ENCODE measurements around the gene CHD6.

CHD6 gene

DNA sequence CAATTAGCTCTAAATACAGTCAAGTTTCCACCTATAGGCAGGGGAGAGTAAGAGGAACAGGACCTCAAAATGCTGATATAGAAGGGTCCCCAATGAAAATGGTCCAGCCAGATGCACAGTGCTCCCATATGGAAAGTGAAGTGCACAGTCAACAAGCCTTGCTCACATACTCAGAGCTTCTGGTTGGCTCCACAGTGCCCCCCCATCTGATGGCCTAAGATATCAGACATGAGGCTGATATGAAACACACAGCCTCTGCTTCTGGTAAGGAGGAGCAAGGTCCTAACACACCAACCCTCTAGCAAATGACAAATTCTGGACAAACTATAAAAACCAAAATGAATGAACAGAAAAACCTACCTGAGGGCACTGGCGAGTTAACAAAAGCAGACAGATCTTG lies 140.2 kb downstream of the CHD6 start:
- no peak for FAIRE-seq

DNA sequence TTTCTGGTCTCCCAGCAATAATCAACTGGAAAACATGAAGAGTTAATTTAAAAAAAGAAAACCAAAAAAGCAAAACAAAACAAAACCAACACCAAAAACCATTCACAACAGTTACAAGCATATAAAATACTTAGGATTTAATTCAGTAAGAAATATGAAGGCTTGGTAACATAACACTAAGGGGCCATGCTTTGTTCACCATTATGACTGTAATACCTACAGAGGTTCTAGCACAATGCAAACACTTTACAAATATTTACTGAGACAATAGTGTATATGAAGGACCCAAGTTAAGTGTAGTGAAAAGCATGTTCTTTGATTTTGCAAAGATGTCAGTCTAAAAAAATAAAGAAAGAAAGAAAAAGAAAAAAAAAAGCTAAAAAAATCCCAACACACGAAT lies 141.7 kb downstream of the CHD6 start:
- FAIRE-seq, result no peak
- DNase-seq (ENCODE audit: insufficient read length, low spot score), result no peak
- TF ChIP-seq SPI1 (IDR thresholded peaks at IDR 0.05; ENCODE audit: low read depth, low read length) (no peak), POLR2AphosphoS5 (IDR thresholded peaks at IDR 0.05; ENCODE audit: low read depth, low read length) (no peak), POLR2A (IDR thresholded peaks at IDR 0.05; ENCODE audit: low read depth, low read length) (no peak), POU2F2 (IDR thresholded peaks at IDR 0.05; ENCODE audit: low read depth, low read length) (no peak), TAF1 (IDR thresholded peaks at IDR 0.05; ENCODE audit: low read depth, low read length) (no peak), PAX5 (IDR thresholded peaks at IDR 0.05; ENCODE audit: insufficient read depth, low read length, severe bottlenecking) (no peak)

More for the DNA sequence above, 140.2 kb downstream of the CHD6 start:
- DNase-seq (ENCODE audit: insufficient read length, low spot score), result no peak
- no peak for TF ChIP-seq SPI1 (IDR thresholded peaks at IDR 0.05; ENCODE audit: low read depth, low read length)
- TF ChIP-seq PAX5 (IDR thresholded peaks at IDR 0.05; ENCODE audit: insufficient read depth, low read length, severe bottlenecking), result no peak
- no peak for TF ChIP-seq TAF1 (IDR thresholded peaks at IDR 0.05; ENCODE audit: low read depth, low read length)
- no peak for TF ChIP-seq POU2F2 (IDR thresholded peaks at IDR 0.05; ENCODE audit: low read depth, low read length)
- no peak for TF ChIP-seq POLR2AphosphoS5 (IDR thresholded peaks at IDR 0.05; ENCODE audit: low read depth, low read length)
- no peak for TF ChIP-seq POLR2A (IDR thresholded peaks at IDR 0.05; ENCODE audit: low read depth, low read length)

GRCh38 chr20:41476013-41476441 lies 142.2 kb downstream of the CHD6 start:
- TF ChIP-seq TAF1 (IDR thresholded peaks at IDR 0.05; ENCODE audit: low read depth, low read length) (no peak), POLR2AphosphoS5 (IDR thresholded peaks at IDR 0.05; ENCODE audit: low read depth, low read length) (no peak), POU2F2 (IDR thresholded peaks at IDR 0.05; ENCODE audit: low read depth, low read length) (no peak), POLR2A (IDR thresholded peaks at IDR 0.05; ENCODE audit: low read depth, low read length) (no peak), PAX5 (IDR thresholded peaks at IDR 0.05; ENCODE audit: insufficient read depth, low read length, severe bottlenecking) (no peak), SPI1 (IDR thresholded peaks at IDR 0.05; ENCODE audit: low read depth, low read length) (no peak)
- DNase-seq (ENCODE audit: insufficient read length, low spot score) (no peak), FAIRE-seq (no peak)

- FAIRE-seq, result no peak
Observed at GRCh38 chr20:41475503-41475902, 142.7 kb downstream of the CHD6 start.

DNA sequence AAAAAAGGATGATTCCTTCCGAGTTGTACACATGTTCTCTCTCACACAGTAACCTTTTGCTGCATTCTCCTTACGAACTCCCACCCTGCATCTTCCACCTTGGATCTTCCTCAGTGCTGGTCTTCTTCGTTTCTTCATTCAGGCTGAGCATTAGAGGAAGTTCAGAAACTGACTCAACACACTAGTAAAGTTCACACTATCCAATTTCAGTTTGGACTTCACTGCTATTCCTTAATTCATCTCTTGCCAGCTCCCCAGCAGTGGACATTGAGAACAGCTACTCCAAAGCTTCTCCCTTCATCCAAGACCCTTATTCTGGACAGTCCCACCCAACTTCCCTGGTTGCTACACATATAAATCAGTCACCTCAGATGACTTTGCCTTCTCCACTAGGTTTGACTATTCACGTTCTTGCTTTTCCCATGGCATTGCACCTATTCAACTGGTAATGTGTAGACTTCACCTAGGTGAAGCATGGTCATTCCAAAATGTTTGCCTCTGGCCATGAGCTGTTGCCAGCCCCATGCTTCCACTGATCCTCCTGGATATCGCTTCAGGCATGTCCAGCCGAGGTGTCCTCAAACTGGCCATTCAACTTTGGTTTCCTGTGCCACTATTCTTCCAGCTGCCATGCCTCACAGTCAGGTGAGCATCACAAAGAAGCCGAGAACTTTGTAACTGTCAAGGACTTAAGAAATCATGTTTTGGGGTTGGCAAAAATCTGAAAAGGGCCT lies 147.6 kb downstream of the CHD6 start:
- no peak for DNase-seq (ENCODE audit: insufficient read length, low spot score)
- FAIRE-seq, result no peak
- TF ChIP-seq POLR2AphosphoS5 (IDR thresholded peaks at IDR 0.05; ENCODE audit: low read depth, low read length), result no peak
- no peak for TF ChIP-seq POLR2A (IDR thresholded peaks at IDR 0.05; ENCODE audit: low read depth, low read length)
- TF ChIP-seq POU2F2 (IDR thresholded peaks at IDR 0.05; ENCODE audit: low read depth, low read length), result no peak
- no peak for TF ChIP-seq SPI1 (IDR thresholded peaks at IDR 0.05; ENCODE audit: low read depth, low read length)
- TF ChIP-seq TAF1 (IDR thresholded peaks at IDR 0.05; ENCODE audit: low read depth, low read length), result no peak
- no peak for TF ChIP-seq PAX5 (IDR thresholded peaks at IDR 0.05; ENCODE audit: insufficient read depth, low read length, severe bottlenecking)

More at GRCh38 chr20:41475503-41475902, 142.7 kb downstream of the CHD6 start:
- DNase-seq (ENCODE audit: insufficient read length, low spot score), result no peak
- TF ChIP-seq SPI1 (IDR thresholded peaks at IDR 0.05; ENCODE audit: low read depth, low read length), result no peak
- no peak for TF ChIP-seq POLR2A (IDR thresholded peaks at IDR 0.05; ENCODE audit: low read depth, low read length)
- TF ChIP-seq POU2F2 (IDR thresholded peaks at IDR 0.05; ENCODE audit: low read depth, low read length), result no peak
- TF ChIP-seq POLR2AphosphoS5 (IDR thresholded peaks at IDR 0.05; ENCODE audit: low read depth, low read length), result no peak
- TF ChIP-seq PAX5 (IDR thresholded peaks at IDR 0.05; ENCODE audit: insufficient read depth, low read length, severe bottlenecking), result no peak
- no peak for TF ChIP-seq TAF1 (IDR thresholded peaks at IDR 0.05; ENCODE audit: low read depth, low read length)

GRCh38 chr20:41469868-41470267 lies 148.3 kb downstream of the CHD6 start:
- no peak for FAIRE-seq

GRCh38 chr20:41468994-41469600 lies 149.1 kb downstream of the CHD6 start:
- DNase-seq (ENCODE audit: insufficient read length, low spot score), result no peak
- TF ChIP-seq SPI1 (IDR thresholded peaks at IDR 0.05; ENCODE audit: low read depth, low read length) (no peak), POLR2AphosphoS5 (IDR thresholded peaks at IDR 0.05; ENCODE audit: low read depth, low read length) (no peak), PAX5 (IDR thresholded peaks at IDR 0.05; ENCODE audit: insufficient read depth, low read length, severe bottlenecking) (no peak), POU2F2 (IDR thresholded peaks at IDR 0.05; ENCODE audit: low read depth, low read length) (no peak), TAF1 (IDR thresholded peaks at IDR 0.05; ENCODE audit: low read depth, low read length) (no peak), POLR2A (IDR thresholded peaks at IDR 0.05; ENCODE audit: low read depth, low read length) (no peak)
- FAIRE-seq, result no peak

More at GRCh38 chr20:41469868-41470267, 148.3 kb downstream of the CHD6 start:
- DNase-seq (ENCODE audit: insufficient read length, low spot score), result no peak
- no peak for TF ChIP-seq POU2F2 (IDR thresholded peaks at IDR 0.05; ENCODE audit: low read depth, low read length)
- no peak for TF ChIP-seq POLR2A (IDR thresholded peaks at IDR 0.05; ENCODE audit: low read depth, low read length)
- no peak for TF ChIP-seq PAX5 (IDR thresholded peaks at IDR 0.05; ENCODE audit: insufficient read depth, low read length, severe bottlenecking)
- TF ChIP-seq SPI1 (IDR thresholded peaks at IDR 0.05; ENCODE audit: low read depth, low read length), result no peak
- TF ChIP-seq TAF1 (IDR thresholded peaks at IDR 0.05; ENCODE audit: low read depth, low read length), result no peak
- TF ChIP-seq POLR2AphosphoS5 (IDR thresholded peaks at IDR 0.05; ENCODE audit: low read depth, low read length), result no peak

DNA sequence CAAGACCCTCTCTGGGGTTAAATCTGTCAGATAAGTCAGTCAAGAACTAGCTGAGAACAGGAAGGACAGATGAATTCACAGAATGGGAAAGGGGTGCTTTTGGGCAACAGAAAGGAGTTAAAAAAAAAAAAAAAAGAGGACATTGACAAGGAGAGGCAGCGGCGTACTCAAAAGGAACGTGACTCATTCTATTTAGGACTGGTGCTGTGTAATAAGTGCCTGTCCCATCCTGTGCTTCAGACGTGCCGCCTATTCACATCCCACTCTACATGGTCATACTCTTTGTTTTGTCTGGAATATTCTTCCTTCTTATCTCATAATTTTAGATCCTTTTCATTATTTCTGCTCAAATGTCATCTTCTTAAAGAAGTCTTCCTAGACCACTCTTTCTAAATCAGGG lies 150.5 kb downstream of the CHD6 start:
- FAIRE-seq (no peak), DNase-seq (ENCODE audit: insufficient read length, low spot score) (no peak)
- TF ChIP-seq POLR2A (IDR thresholded peaks at IDR 0.05; ENCODE audit: low read depth, low read length) (no peak), POLR2AphosphoS5 (IDR thresholded peaks at IDR 0.05; ENCODE audit: low read depth, low read length) (no peak), POU2F2 (IDR thresholded peaks at IDR 0.05; ENCODE audit: low read depth, low read length) (no peak), TAF1 (IDR thresholded peaks at IDR 0.05; ENCODE audit: low read depth, low read length) (no peak), PAX5 (IDR thresholded peaks at IDR 0.05; ENCODE audit: insufficient read depth, low read length, severe bottlenecking) (no peak), SPI1 (IDR thresholded peaks at IDR 0.05; ENCODE audit: low read depth, low read length) (no peak)

DNA sequence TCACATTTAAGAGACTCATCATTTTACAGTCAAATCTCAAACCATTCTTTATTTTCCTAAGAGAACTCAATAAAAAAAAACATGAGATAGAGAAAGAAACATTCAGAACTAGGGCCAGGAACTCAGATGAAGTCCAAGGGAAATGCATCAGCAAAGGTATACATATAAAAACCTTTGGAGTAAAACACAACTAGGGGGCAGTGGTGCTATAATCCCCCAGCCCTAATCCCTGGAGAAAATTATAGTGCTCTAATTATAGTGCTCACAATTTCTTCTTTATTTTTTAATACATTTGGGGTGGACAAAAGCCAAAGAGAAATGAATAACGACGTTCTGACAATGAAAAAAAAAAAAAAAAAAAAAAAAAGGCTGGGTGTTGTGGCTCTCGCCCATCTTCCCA lies 151.0 kb downstream of the CHD6 start:
- DNase-seq (ENCODE audit: insufficient read length, low spot score) (no peak), FAIRE-seq (no peak)
- TF ChIP-seq SPI1 (IDR thresholded peaks at IDR 0.05; ENCODE audit: low read depth, low read length) (no peak), PAX5 (IDR thresholded peaks at IDR 0.05; ENCODE audit: insufficient read depth, low read length, severe bottlenecking) (no peak), POLR2AphosphoS5 (IDR thresholded peaks at IDR 0.05; ENCODE audit: low read depth, low read length) (no peak)

Measured in GM12891 (cell line).